GM12892 (cell line): ENCODE results near the gene ZNF483.
"Not testable (repeated sequence)": the region's sequence is repeated elsewhere in the genome, so short reads cannot be mapped to it uniquely, and the experiment has no call there.

Source experiments
- DNase-seq: peaks from one replicate; pipeline ENCODE4 v3.0.0; 2011; ENCODE audit not compliant: insufficient read length
- FAIRE-seq: peaks from 2 replicates; lab custom pipeline; 2011; peaks lifted over from hg19 to GRCh38; lab: Jason Lieb, UNC
- POLR2A ChIP-seq: IDR thresholded peaks from 2 replicates; pipeline ENCODE4 v1.6.1; 2011; ENCODE audit warnings: low read depth, low read length, control low read depth
- POLR2AphosphoS5 ChIP-seq: IDR thresholded peaks from 2 replicates; pipeline ENCODE4 v1.6.1; 2011; ENCODE audit warnings: low read depth, low read length, control low read depth
- TAF1 ChIP-seq: IDR thresholded peaks from 2 replicates; pipeline ENCODE4 v1.6.1; 2011; ENCODE audit warnings: low read depth, mild to moderate bottlenecking, control low read depth, low read length, borderline replicate concordance

Gene ZNF483

GRCh38 chr9:111599955-111600343 lies 75.0 kb downstream of the ZNF483 start:
- no peak for DNase-seq

GRCh38 chr9:111601237-111602018 lies 76.4 kb downstream of the ZNF483 start:
- DNase-seq = no peak
- TF ChIP-seq POLR2A (no peak), TAF1 (no peak), POLR2AphosphoS5 (no peak)
- no peak for FAIRE-seq

More at GRCh38 chr9:111599955-111600343, 75.0 kb downstream of the ZNF483 start:
- no peak for FAIRE-seq
- TF ChIP-seq TAF1 (no peak), POLR2AphosphoS5 (no peak), POLR2A (no peak)

- no peak for FAIRE-seq
- DNase-seq = no peak
- TF ChIP-seq POLR2A (no peak), TAF1 (no peak), POLR2AphosphoS5 (no peak)
Observed at GRCh38 chr9:111603041-111603440, 78.1 kb downstream of the ZNF483 start.

- TF ChIP-seq POLR2AphosphoS5 (no peak), POLR2A (no peak), TAF1 (no peak)
- no peak for FAIRE-seq
- no peak for DNase-seq
Observed at GRCh38 chr9:111604054-111604615, 79.2 kb downstream of the ZNF483 start.

GRCh38 chr9:111605041-111605559 lies 80.1 kb downstream of the ZNF483 start:
- FAIRE-seq = no peak
- TF ChIP-seq TAF1 (no peak), POLR2A (no peak), POLR2AphosphoS5 (no peak)
- no peak for DNase-seq

GRCh38 chr9:111610149-111610548 lies 85.2 kb downstream of the ZNF483 start:
- FAIRE-seq (no peak), DNase-seq (no peak)
- no peak for TF ChIP-seq TAF1
- no peak for TF ChIP-seq POLR2A

- no peak for FAIRE-seq
- no peak for DNase-seq
- TF ChIP-seq TAF1 (no peak), POLR2AphosphoS5 (no peak), POLR2A (no peak)
Observed at GRCh38 chr9:111610845-111611244, 85.9 kb downstream of the ZNF483 start.

GRCh38 chr9:111613436-111614040 lies 88.6 kb downstream of the ZNF483 start:
- TF ChIP-seq TAF1 (no peak), POLR2AphosphoS5 (no peak), POLR2A (no peak)
- FAIRE-seq (no peak), DNase-seq (no peak)

- no peak for TF ChIP-seq POLR2A
- no peak for TF ChIP-seq POLR2AphosphoS5
- no peak for TF ChIP-seq TAF1
- no peak for DNase-seq
Observed at GRCh38 chr9:111615928-111616327, 90.9 kb downstream of the ZNF483 start.

GRCh38 chr9:111617349-111617748 lies 92.4 kb downstream of the ZNF483 start:
- not testable (repeated sequence) for DNase-seq, FAIRE-seq

More at GRCh38 chr9:111615928-111616327, 90.9 kb downstream of the ZNF483 start:
- no peak for FAIRE-seq

GRCh38 chr9:111621895-111622480 lies 97.0 kb downstream of the ZNF483 start:
- no peak for DNase-seq
- FAIRE-seq = no peak
- TF ChIP-seq POLR2AphosphoS5 (no peak), POLR2A (no peak), TAF1 (no peak)

- TF ChIP-seq POLR2AphosphoS5 = no peak
- TF ChIP-seq TAF1 = no peak
- no peak for TF ChIP-seq POLR2A
- no peak for DNase-seq
- no peak for FAIRE-seq
Observed at GRCh38 chr9:111622626-111623025, 97.6 kb downstream of the ZNF483 start.
